OCI-LY3 (cell line): Measurements from ENCODE around the gene SSUH2.

Source experiments
- CTCF ChIP-seq: fragments of 200-600, 300-600 bp; sonication (generic); IDR thresholded peaks from 2 replicates; pipeline ENCODE4 v1.5.1; 2014; ENCODE audit warnings: antibody characterized with exemption, low read length, low read depth
- EZH2phosphoT487 ChIP-seq: fragments of 200-600 bp; shearing (Covaris generic); IDR thresholded peaks from 2 replicates; pipeline ENCODE4 v1.6.1; 2018; ENCODE audit warnings: antibody characterized with exemption, mixed run types, low read depth

GRCh38 chr3:8652324-8652987 is 7.9 kb upstream of the SSUH2 start:
- TF ChIP-seq CTCF, result no peak
- TF ChIP-seq EZH2phosphoT487, result no peak
